GDM1 (cell line): ENCODE results near the gene BMP3.
"Not testable (repeated sequence)": the region's sequence is repeated elsewhere in the genome, so short reads cannot be mapped to it uniquely, and the experiment has no call there.

Source experiments
- DNase-seq: peaks from one replicate; lab custom pipeline; 2025; lab: John Stamatoyannopoulos, UW

The BMP3 gene, protein sequence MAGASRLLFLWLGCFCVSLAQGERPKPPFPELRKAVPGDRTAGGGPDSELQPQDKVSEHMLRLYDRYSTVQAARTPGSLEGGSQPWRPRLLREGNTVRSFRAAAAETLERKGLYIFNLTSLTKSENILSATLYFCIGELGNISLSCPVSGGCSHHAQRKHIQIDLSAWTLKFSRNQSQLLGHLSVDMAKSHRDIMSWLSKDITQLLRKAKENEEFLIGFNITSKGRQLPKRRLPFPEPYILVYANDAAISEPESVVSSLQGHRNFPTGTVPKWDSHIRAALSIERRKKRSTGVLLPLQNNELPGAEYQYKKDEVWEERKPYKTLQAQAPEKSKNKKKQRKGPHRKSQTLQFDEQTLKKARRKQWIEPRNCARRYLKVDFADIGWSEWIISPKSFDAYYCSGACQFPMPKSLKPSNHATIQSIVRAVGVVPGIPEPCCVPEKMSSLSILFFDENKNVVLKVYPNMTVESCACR

DNA sequence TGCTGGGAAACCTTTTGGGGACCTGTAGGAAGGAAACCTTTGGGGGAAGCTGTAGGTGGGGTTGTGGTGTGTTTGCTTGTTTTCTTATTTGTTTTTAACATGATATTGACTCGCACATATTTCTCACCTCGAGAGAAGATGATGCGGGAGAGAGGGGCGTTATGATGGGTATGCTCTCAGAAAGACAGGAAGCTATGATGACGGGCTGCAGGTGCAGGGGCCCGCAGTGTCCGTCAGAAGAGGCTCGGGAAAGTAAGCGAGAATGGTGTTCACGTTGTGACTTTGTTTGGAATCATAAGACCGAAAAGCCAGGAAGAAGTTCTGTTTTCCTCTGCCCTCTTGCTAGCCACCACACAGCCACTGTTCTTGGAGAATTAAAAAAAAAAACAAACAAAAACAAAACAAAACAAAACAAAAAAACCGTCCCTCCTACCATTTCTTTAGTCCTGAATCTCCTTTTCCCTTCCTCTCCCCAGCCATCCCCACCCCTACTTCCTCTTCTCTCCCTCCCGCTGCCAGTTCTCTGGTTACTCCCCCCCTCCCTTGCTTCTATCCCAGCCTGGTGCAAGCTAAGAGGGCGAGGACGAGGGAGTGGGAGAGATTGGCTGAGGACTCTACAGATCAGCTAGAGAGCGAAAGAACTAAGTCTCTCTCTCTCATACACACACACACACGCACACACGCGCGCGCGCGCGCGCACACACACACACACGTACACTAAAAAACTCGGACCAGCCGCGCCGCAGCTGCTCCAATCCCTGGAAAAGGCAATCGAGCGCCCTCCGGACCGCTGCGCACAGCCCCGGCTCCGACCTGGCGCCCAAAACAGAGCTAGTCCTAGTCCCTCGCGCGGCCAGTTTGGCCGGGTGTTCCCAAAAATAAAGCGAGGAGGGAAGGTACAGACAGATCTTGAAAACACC, at the start of gene BMP3:
Gene BMP3, plus strand, starts transcription at position 648 of the 920 bp plus-strand sequence. CDS start 577 bp downstream, outside the sequence.
- DNase-seq, result no peak

DNA sequence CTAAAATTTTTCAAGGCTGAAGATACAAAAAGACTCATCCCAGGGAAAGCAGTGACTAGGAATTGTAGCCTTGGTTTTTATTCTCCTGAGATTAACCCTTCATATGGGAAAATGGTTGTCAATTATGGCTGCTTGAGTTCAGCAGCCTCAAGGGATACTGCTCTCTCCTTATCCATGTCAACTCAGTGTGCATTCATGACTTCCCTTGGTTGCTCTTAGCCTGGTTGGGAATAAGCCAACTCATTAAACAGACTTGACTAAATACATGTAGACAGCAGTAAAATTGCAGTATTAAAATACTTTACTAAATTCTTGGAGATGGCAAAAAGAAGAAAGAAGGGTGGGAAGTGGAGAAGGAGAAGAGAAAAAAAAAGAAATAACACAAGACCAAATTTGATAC, 44.5 kb upstream of the BMP3 start:
- DNase-seq, result no peak

DNA sequence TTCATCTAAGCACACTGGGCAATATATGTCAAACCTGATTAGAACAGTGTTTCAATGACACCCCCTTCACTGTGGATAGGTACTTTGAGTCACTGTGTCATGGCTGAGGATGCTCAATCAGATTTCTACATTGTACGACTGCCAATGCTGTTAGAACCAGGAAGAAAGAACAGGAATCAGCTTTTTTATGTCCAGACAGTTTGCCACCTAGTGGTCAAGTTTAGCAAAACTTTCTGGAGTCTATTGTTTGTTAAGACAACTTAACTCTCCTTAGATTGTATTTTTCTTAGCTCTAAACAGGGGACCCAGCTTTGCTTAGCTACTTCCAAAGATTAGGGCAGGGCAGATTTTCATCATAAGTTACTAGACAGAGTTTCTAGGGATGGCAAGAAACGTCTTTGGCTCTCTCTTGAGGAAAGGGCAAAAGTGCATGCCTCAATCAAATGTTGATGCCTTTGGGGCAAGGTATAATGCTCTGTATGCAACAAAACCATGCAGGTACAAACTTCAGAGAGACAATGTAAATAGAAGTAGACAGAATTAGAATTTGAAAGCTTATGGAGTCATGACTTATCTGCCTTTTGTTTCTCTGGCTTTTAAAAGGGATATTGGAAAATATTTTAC, 40.5 kb upstream of the BMP3 start:
- no peak for DNase-seq

DNA sequence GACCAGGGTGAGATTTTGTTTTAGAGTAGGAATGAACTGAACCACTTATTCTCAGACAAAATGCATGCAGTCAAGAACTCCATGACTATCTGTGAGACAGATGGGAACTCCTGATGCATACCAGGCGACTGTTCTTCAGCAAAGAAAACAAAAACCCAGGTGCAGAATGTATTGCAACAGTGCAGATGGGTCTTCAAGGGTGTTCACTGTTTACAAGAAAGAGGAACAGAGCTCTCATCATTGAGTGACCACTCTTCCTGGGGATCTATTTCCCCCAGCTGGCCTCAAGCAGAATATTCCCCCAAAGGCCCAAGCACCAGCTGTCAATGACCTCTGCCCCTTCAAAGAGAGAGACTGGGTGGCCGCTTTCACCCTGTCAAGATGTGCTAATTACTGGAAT, 39.7 kb upstream of the BMP3 start:
- DNase-seq, result no peak

DNA sequence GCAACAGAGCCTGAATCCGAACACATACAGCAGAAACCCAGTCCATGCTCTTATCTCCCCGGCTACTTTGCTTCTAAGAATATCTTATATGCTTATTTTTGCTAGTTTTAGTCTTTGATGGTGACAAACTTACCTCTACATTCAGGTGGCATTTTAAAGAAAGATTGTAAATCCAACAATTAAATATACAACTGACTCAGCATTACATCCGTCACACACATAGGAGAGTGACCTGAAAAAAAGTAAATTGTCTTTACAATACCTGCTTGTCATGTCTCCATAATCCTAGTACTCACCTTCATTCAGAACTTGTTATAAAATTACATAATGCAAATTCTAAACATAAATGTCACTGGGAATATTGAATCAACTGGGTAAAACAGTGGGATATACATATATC, 30.6 kb upstream of the BMP3 start:
- DNase-seq, result no peak

DNA sequence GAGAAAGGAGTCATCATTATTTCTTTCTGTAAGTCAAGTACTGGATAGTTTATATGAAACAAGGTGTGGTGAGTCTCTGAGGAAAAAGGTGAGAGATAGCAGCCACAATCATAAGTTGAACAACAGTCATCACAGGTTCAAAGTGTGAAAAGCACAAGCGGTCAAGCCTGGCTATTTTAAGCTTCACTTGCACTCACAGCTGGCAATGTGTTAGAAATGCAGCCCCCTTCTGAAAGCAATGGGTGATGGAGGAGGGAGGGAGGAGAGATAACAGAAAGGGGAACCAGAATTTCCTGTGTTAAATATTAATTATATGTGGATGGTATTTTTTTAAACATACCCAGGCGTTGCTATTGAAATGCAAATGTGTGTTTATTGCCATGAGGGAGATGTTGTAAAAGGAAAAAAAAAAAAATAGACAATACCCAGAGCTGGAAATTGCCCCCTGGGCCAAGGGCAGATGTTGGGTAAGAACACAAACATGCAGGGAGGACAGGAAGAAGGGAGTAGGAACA, 26.9 kb upstream of the BMP3 start:
- DNase-seq, result no peak

DNA sequence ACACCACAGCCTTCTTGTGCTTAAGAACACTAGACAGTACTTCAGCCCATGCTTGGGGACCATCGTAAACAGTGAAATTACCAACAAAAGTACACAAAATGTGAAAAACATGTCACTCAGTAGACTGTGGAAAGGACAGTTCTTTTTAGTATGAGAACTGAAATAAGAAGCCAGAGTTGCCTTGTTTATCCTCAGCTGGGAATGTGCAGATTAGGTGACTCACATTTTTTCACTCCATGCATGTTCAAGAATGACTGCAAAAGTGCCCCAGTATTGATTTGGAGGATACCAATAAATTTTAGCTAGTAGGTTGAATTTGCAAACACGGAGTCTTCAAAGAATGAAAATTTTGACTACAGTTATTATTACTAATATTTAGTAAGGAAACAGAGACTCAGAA, 23.1 kb upstream of the BMP3 start:
- DNase-seq, result no peak

DNA sequence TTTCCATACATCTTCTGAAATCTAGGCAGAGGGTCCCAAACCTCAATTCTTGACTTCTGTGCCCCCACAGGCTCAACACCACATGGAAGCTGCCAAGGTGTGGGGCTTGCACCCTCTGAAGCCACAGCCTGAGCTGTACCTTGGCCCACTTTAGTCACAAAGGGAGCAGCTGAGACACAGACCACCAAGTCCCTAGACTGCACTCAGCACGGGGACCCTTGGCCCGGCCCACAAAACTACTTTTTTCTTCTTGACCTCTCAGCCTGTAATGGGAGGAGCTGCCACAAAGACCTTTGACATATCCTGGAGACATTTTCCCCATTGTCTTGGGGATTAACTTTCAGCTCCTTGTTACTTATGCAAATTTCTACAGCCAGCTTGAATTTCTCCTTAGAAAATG, 13.9 kb upstream of the BMP3 start:
- not testable (repeated sequence) for DNase-seq

DNA sequence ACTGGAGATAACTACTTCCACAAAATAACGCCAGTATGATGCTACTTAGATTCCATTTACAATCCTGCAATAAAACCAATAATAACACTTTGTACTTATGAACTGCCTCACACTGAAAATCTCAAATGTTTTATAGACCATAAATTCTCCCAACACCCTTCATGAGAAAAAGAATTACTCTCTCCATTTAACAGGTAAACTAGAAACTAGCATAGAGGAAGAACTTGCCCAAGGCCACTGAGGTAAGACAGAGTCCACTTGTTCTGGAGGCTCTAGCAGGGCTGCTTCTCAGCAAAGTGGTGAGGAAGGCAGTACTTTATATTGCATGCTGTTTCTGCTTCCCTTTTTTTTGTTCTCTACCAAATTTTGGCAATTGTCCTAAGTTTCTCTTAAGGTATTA, 11.5 kb upstream of the BMP3 start:
- no peak for DNase-seq

DNA sequence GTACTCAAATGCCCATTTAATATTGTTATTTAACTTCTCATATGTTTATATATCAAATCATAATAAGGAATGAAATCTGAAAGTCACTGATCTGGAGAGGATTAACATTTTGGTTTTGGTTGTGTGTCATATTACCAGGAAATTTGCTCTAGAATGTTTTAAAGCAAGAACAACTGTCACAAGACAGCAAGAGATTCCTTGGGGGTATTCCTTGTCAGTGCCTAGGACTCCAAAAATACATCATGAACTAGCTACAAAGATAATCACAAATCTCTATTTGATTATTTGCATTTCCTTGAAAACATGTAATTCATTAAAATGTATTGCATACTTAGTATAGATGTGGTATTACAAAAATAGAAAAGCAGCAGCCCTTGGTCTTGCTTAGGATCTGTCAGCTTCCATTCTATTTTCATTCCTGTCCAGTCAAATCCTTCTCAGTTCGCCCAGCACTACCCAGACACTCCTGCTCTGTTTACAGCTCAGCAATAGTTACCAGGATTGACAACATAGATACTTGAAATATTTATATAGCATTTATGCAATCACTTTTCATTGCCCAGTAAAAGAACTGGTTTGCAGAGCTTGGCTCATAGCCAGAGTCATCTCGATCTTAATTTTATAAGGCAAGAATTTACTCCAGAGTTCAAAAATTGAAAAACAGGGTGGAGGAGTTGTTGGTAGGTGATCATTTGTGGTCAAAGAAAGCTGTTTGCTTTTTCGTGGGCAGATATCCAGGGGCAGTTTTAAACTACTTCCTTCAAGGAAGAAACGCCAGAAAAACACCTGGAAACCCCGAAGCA, 9.2 kb upstream of the BMP3 start:
- no peak for DNase-seq

DNA sequence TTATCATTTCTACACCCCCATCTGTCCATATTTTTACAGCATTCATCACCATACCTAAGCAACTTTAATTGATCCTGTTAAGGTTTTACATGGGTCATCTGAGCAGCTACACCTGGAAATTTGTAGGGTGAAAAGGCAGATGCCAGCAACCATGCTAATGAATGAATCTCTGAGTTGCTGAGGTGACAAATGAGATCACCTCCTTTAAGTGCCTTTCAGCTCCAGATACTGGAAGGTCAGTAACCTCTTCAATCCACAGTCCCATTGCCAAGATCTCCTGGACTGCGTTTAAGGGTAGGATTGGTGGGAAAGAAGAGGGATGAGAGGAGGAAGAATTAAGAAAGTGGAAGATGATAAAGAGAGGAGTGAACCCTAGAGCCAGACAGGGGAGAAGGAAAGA, 8.5 kb upstream of the BMP3 start:
- no peak for DNase-seq

DNA sequence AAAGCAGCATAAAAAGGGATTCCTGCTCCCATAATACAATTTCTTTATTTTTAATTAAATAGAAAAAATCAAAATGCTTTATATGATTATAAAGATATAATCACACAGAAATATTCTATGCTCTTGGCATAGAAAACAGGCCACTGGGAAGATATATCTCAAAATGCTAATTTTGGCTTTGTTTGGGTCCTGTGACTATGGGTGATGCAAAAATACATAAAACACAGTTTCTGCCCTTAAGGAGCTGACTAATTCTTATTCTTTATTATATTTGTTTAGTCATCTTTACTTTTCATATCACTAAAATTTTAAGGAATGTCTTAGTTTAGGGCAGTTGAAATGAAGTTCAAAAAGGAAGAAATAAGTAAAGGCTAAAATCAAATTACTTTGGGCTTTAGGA, 7.0 kb upstream of the BMP3 start:
- DNase-seq, result no peak

DNA sequence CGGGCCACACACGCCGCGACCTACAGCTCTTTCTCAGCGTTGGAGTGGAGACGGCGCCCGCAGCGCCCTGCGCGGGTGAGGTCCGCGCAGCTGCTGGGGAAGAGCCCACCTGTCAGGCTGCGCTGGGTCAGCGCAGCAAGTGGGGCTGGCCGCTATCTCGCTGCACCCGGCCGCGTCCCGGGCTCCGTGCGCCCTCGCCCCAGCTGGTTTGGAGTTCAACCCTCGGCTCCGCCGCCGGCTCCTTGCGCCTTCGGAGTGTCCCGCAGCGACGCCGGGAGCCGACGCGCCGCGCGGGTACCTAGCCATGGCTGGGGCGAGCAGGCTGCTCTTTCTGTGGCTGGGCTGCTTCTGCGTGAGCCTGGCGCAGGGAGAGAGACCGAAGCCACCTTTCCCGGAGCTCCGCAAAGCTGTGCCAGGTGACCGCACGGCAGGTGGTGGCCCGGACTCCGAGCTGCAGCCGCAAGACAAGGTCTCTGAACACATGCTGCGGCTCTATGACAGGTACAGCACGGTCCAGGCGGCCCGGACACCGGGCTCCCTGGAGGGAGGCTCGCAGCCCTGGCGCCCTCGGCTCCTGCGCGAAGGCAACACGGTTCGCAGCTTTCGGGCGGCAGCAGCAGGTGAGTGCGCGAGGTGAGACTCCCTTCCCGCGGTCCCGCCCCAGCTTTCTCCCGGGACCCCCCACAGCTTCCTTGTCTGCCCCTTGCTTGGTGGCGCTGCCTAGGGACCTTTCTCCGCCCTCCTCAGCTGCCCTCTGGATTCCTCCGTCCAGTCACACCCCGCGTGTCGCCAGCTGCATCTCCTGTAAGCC, 678 bp downstream of the BMP3 start:
- no peak for DNase-seq

DNA sequence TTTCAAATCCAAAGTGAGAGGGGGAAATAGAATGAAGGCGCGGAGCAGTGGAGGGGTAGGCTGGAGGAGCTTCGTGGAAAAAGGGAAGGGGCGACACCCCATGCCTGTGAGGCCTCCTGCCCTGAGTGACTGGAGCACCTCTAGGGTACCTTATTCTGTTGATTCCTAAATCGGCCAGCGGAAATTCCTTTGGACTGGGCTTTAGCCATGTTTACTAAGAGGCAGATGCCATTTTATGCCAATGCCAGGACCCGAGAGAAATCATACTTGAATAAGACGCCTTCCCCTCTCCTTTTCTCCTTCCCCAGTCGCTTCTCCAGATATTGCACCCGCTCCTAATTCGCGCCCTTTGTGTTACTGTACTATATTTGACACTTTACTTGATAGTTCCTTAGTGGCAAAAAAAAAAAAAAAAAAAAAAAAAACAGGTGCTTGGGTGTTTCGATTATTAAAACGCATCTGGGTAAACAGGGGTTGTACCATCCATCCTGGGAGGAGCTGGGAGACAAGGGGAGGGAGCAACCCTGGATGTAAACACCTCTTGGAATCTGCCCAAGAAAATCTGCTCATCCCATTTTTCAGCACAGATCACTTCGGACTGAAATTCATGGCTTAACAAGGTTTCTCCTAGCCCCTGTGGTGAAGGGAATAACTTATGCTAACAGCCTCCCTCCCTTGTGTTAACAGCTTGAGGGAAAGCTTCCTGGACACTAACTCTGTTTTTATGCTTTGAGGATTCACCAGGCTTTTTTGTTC, 1.5 kb downstream of the BMP3 start:
- no peak for DNase-seq

DNA sequence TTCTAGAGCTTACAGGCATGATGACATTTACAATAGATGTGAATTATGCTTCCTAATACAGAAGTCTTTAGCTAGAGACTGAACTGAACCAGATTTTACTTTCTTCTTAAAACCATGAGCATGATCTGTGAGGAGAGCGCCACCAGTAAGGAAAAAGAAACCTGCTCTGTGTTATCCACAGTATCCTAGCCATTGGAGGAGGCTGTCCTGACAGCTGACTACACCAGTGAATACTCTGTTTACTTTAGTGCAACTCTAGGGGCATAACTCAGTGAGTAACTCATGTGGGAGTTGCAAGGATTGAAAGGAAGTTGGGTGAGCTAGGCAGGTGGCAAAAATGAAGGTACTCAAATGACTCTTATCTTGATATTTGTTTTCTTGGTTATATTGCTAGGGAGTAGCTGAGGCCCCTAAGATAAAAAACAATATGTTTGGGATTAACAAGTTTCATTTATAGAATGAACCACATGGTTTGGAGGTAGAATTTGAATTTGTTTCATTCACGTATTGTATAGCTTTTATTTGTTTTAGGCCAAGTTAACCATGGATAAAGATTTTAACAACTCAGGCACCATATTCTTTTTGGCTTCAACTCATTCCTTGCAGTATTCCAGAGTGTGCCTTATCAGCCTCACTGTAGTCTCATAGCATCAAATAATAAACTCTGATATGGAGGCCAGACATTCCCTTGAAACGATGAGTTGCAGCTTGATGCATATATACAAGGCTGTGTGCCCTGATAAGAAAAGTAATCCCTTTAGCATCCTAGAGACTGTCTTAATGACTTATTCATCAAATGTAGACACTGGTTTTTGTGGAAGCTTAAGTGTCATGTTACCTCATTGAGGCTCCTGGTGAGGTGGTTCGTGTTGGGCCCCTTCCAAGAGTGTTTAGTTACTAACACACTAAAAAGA, 2.5 kb downstream of the BMP3 start:
- no peak for DNase-seq

DNA sequence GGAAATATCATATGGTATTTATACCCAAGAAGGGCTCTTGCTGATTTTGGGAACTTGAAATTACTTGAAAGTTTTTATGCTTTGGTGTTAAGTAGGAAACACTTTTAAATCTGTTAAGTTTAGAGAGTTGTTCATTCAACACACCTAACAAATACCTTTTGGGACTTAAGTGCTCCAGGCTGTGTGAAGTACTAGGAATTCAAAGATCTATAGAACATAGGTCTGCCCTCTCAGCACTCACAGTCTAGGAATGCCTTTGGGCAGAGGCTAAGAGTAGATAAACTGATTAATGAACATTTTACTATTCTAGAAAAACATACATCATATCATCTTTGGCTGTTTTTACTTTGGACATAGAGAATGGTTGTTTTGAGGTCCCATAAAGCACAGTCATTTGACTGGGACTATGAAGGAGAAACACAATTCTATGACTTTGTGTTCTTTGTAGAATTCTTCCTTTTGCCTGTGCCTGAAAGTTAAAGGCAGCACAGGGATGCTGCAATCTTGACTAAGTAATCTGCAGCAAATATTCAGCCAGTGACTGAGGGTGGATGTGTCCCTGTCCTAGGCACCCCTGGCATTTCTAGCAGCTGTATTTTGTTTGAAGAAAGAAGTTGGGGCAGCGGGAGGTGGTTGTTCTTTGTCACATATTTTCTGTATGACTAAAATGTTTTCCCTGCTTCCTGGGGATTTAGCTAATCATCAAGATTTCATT, 8.3 kb downstream of the BMP3 start:
- DNase-seq, result no peak

DNA sequence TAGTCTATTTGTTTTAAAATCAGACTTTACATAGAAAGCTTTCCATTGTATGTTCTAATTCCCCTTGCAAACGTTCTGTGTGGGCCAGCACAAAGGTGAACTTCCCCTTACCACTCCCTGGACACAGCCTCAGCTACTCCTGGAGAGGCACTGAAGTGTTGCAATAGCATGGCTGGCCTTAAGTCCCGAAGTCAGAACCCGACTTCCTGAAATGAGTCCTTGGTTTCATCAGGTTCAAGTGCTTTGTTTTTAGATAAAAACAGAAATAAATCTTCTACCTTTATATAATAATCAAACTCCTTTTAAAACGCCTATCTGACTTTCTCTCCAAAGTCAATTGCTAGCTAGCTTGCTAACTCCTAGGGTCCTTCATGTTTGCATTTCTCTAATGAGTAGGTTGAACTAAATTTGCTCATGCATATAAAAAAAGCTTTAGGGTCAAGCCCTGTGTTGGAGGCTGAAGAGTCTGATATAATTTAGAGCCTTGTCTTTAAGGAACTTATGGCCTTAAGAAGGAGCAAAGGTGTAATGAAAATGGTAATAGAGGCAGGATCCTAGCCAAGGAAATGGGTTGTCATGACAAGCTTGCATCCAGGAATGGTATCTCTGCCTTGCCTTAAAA, 9.0 kb downstream of the BMP3 start:
- no peak for DNase-seq
